H4 (cell line): ENCODE measurements around the gene PLOD2. TPM values are rescaled to one million over a fixed set of nuclear protein-coding genes. Genes with fewer than 3 reads are reported as not detected.
"Not testable (repeated sequence)": the region's sequence is repeated elsewhere in the genome, so short reads cannot be mapped to it uniquely, and the experiment has no call there.

Experiments
- DNase-seq: peaks from one replicate; pipeline ENCODE4 v3.0.0-alpha.2; 2015; ENCODE audit warnings: low spot score
- total RNA-seq: library from RNA; depleted of rRNA; stranded (reverse); fragments of >200 nt; shearing (Covaris generic); gene quantifications from 2 replicates; pipeline ENCODE4 v1.2.3, GENCODE V29; 2014

The PLOD2 gene
- total RNA-seq, 1 experiment from 2014 or later = 189 TPM

DNA sequence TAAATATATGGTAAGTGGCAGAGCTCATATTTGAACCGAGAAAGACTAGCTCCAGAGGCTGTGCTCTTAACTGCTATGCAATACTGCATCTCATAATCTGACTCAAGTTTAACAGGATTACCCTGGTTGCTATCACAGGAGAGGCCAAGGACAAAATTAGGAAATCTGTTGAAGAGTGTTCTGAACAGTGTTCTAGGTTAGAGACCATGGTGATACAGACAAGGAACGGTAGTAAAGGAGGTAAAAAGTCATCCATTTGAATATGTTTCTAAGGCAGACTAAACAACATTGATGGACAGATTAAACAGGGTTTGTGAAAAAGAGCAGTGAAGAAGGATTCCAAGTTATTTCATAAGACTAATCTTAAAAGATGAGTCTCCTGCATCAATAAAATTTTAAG is 22.1 kb downstream of the PLOD2 start:
- no peak for DNase-seq

DNA sequence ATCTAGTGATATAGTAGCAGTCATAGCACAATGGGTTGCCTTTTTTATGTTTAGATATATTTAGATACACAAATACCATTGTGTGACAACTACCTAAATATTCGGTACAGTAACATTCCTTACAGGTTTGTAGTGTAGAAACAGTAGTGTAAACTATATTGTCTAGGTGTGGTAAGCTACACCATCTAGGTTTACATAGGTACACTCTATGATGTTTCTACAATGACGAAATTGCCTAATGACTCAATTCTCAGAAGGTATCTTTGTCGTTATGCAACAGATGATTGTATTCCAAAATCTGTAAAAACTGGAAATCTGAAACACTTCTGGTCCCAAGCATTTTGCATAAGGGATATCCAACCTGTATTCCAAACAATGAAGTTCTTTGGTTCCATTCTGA is 24.3 kb downstream of the PLOD2 start:
- DNase-seq = no peak

DNA sequence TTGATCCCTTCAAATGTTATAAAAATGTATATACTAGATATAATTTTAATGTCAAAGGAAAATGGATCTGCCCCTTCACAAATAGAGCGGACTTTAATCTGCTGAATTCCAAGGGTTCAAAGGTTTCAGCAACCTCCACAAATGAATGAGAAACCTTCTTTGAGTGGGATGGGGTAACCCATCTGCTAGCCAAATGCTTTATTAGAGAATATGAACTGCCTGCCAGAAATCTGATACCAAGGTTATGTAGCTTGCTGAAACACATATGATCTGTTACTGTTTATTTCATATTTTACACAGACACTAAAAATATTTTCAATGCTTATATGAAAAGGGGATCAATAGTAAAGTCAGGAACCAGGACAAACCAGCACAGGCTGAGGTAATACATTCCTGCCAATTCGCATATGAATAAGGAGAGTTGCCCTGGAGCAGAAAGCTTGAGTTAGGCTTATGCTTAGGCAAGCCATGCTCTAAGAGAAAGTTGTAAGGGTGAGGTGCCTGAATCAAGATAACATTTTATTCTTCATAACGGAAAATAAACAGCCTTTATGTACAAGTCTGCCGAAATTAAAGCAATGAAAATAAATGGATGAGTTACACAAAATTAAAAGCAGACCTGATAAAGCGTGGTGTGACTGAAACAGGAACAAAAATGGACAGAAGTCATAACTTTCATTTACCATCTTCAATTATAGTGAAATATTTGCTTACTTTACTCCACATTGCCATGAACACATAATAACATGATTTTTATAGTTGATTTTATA is 26.5 kb downstream of the PLOD2 start:
- DNase-seq = no peak

DNA sequence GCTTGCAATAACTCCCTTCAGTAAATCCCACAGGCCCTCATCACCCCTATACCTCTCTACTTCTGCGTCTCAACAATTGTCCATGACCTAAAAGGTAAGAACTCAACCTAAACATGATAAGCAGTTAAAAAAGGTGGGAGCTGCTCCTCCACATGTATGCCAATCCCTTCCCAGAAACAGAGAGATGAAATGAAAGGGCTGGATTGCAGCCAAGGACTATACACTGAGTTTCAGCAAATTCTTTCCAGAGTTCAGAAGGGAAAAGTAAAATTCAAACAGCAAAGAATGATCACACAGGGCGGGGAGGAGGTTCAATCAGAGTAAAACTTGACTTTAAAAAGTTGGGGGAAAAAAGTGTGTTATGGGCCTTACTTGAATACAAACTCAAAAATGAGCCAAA is 27.5 kb downstream of the PLOD2 start:
- DNase-seq = no peak

DNA sequence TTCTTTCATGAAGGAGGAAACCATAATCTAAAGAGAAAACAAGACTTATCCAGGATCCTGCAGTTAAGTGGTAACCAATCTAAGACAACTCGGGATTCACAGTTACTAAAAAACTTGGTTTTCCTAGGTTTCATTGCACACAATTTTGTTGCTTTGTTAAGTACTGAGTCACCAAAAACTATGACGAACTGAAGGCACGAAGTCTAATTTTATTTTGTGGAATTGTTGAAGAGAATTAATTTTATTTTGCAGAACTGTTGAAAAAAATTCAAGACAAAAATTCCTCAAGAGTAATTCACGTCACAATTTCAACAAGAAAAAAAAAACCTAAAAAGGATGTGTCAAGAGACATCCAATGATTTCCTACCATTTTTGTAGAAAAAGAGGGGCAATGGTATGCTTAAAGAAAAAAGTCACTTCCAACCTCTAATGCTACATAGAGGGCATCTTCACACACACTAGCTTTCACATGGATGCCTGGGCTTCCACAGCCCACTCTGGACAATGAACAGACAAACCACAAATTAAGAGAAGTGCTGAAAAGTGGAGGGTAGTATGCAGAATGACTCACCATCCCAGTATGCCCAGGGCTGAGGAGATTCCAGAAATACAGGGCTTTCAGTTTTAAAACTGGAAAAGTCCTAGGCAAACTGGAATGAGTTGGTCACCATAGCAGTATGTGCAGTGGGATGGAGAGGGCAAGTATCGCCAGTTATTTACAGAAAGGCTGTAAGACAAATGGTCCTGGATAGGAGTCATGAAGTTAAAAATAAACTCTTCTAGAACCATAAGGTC is 29.2 kb downstream of the PLOD2 start:
- DNase-seq = peak; percentile 66

DNA sequence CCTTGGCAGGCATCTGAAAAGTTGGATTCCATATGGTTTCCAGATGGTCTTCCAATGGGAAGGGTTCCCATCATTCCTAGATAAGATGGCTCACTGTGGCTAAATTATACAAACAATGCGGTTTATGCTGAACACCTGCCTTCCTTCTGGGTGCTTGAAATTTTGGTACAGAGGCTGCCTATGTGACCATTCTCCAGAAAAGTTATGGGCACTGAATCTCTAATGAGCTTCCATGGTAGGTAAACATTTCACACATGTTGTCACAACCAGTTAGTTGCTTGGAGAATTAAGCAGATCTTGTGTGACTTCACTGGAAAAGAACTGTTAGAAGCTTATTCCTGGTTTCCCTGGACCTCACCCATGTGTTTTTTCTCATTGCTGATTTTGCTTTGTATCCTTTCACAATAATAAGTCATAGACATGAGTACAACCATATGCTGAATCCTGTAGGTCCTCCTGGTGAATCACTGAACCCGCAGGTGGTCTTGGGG is 30.1 kb downstream of the PLOD2 start:
- peak; percentile 32 for DNase-seq

DNA sequence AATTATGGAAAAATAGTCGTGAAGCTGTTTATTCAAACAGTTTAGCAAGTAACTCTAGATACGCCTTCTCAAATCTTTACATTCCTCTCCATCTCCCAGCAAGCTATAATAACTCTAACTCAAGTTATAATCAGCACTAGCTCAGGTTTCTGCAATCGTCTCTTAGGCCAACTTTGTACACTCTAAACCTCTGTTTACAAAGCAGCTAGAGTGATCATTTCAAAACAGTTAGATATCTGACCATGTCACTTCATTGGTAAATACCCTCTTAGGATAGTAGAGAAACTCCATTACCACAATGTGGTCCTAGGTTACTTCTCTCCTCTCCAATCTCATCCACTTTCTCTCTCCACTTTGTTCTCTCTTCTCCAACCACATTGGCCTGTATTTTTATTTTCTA is 31.2 kb downstream of the PLOD2 start:
- no peak for DNase-seq

DNA sequence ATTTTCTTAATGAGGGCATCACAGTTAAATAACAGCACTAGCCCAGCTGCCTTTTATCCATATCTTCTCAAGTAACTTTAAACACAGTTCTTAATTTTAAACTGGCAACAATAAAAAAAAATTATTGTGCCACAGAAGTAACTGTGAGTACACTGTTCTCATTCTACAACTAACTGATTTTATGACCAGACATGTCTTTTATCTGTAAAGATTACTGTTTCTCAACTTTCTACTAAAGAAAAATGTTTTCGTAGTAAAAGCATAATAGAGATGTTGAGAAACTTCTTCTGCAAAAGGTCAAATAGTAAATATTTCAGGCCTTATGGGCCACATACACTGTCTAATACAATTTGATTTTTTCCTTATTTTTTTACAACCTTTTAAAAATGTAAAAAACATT is 32.0 kb downstream of the PLOD2 start:
- no peak for DNase-seq

DNA sequence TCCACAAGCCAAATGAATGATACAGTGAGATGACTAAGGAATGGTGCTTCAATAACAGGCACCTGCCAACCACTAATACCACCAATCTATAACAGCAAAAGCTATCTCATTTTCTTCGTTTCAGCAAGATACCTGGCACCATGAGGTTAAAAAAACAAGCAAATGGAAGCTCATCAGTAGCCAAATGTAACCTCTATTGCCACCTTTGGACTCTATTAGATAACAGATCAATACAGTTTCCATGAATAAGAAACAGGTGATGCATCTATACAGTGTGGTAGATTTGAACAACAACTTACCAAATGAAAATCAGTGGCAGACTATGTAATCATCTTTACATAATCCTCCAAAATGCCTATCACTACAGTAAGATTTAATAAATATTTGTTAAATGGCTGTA is 32.8 kb downstream of the PLOD2 start:
- DNase-seq = no peak

DNA sequence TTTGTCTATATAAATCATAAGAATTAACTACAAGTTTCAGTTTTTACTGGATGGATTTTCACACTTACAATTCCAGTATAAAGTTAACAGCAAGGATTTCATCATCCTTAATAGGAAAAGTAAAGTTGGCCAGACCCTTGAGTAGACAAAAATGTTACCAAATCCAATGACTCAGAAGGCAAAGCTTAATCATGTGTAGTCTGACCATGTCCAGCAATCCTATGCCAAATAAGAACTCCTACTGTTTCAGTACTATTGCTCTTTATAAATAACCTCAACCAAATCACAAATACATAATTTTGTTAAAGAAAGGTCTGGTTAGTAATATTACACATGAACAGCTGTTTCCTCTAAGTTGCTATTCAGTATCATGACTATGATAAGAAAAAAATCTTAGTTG is 35.0 kb downstream of the PLOD2 start:
- DNase-seq = peak; percentile 70

DNA sequence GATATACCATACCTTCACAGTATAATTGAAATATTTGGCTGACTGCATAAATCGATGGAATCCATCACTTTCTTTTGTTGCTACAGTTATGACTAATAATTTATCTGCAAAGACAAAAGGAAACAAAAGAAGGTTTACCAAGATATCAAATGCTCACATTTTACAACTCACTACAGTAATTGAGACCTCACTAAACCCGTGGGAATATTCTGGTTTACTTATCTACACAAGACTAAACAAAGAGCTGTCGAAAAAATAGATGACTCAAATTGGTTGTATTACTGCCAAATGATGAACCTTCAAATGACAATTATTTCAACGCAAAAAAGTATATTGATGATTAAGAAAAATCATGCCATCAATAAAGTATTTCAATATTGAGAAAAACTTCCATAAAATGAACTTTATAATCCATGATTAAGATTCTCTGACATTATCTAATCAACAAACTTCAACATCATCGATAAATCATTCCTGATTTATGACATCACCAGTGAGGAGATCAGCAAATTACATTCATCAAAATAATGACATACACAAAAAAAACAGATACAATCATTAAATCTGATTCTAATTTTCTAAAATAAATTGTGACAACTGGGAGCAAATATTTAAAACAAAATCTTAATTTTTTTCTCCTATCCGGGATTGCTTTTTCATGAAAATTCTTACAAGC is 36.7 kb downstream of the PLOD2 start:
- no peak for DNase-seq

DNA sequence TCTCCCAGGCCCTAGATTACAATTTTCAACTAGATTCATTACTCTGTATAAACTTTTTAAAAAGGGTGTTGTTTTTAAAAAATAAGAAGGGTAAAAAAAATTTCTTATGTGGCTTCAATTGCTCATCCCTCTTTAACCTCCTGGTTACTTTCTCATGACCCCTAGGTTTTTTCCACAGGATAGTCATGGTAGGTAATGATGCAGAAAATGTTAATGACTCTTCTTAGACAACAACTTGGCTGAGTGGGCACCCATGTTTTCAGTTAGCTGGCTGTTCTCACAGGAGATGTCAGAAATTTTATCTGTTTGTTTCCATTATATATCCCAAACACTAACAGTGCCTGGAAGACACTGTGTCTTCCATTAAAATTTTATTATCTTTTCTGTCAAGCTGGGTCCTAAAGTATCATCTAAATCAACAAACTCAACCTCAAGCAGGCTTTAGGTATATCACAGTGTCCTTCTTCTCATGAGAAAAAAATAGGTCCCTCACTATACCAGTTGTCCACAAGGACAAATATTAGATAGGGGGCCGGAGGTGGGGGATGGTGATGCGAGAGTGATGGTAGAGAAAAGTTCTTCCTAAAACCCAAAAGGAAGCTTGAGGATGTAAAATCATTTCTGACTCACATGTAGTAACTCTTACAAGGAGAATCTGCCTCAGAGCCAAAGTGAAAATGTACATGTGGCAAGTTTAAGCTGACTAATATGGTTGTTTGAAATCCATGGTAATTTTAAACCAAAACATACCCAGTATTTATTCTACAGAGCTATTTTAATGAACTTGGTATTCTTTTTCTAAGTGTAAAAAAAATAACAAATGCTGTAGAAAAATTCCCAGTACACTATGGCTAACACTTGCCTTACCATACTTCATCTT is 43.3 kb downstream of the PLOD2 start:
- DNase-seq = no peak

DNA sequence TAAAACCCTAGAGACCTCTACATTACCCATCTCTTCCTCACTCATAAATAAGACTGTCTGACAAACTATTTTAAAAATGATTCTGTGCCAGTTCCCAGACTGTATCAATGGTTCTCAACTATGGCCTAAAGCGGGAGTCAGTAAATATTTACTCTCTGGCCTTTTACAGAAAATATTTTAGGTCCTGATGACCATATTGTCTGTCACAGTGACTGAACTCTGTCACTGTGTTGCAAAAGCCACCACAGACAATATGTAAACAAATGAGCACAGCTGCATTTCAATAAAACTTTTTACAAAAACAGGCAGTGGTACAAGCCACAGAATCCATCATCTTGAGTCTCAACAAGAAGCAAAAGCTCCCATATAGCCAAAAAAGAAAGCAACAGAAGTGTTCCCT is 45.4 kb downstream of the PLOD2 start:
- DNase-seq = no peak

DNA sequence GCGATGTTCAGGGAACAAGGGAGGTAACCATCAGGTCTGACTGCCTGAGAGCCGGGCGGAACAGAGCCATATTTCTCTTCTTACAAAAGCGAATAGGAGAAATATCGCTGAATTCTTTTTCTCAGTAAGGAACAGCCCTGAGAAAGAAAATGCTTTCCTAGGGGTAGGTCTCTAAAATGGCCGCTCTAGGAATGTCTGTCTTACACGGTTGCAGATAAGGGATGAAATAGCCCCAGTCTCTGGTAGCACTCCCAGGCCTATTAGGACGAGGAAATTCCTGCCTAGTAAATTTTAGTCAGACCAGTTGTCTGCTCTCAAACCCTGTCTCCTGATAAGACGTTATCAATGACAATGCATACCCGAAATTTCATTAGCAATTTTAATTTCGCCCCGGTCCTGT is 47.2 kb downstream of the PLOD2 start:
- not testable (repeated sequence) for DNase-seq

DNA sequence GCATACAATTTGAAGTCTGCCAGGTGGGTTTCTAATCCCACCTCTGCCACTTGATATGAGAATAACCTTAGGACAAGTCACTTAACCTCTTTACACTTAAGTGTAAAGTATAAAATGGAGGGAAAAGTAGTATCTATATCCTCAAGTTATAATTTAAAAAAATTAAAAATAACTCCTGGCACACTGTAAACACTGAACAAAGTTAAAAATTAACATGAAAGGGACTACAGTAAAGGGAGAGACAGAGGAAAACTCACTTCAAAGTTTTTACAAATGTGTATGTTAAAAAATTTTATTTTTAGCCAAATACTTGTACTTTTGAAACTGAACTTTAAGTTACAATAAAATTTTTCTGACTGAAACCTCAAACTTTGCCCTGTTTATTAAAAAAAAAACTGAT is 49.6 kb downstream of the PLOD2 start:
- no peak for DNase-seq

DNA sequence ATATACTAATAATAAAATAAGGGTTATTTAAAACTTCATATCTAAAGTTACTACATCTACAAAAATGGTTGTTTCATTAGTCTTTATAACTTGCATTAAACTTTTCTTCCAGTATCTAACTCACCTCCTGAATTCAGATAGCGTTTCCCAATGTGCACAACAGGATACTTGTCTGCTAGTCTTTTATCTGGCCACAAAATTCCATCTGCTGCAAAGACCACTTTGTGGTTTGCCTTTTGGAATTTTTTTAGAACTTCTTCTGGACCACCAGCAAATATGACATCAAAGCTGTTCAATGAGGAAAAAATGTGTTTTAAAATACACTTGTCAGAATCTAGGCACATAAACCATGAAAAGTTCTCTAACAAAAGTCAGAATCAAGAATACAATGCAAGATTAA is 50.8 kb downstream of the PLOD2 start:
- no peak for DNase-seq

DNA sequence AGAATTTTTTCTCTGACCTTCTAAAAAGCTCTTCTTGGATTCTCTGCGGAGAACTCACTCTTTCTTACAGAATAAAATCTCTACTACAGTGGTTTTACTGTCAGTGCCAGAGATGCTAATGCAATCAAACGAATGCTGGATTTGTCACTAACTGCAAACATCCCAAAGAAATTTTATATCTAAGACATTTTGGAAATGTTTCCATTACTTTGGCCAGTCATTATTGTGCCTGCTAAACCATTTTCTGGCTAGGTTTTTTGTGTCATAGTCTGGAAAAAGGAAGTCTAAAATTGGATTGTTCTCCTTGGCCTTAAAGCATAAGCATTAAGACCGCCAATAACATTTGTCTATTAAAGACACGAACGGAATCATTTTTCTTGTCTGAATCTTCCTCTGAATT is 54.0 kb downstream of the PLOD2 start:
- DNase-seq = no peak

DNA sequence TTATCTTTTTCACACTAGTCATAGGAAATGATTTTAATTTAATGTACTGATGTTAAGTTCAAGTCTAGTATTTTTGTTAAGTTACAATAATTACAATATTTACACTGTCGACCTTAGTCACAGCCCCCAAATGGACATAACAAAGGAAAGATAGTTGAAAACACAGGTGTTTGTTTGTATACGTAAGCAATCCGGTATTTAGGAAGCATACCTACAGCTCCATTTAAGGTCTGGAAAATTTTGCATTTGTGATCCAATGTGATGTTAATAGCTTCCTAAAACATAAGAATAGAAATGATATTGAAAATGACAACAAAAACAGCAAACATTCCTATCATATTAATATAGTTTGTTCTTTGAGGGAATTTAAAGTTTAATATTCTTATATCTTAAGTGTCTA is 56.9 kb downstream of the PLOD2 start:
- DNase-seq = no peak

DNA sequence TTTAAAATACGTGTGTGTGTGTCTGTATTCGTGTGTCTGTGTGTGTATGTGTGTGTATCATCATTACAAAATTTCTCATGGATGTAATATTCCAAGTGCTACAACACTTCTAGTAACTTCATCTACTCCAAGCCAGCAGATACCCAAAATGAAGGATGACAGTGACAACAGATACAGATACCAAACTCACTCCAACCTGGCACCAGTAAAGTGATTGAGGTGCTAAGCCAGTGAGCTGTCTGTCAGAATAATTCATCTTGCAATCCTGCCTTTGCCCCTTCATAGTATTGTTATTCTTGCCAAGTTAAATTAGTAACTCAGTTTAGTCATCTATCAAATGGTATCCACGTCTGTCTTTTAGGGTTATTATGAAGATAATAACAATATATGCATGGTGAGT is 58.1 kb downstream of the PLOD2 start:
- DNase-seq = no peak

DNA sequence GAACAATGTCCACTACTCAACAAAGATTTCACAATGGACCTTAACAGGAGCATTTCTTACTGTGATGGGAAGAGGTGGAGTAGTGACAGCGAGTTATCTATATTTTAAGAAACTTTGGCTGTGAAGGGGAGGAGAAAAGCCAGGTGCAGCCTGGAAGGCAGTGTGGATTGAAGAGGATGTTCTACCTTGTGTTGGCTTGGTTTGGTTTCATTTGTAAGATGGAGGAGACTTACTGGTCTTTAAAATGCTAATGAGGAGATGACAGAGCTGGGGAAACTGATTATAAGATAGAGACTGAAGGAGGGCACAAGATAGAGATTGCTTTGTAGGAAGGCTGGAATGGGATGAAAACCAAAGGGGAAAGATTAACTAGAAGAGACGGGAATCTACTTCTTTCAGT is 59.4 kb downstream of the PLOD2 start:
- no peak for DNase-seq

DNA sequence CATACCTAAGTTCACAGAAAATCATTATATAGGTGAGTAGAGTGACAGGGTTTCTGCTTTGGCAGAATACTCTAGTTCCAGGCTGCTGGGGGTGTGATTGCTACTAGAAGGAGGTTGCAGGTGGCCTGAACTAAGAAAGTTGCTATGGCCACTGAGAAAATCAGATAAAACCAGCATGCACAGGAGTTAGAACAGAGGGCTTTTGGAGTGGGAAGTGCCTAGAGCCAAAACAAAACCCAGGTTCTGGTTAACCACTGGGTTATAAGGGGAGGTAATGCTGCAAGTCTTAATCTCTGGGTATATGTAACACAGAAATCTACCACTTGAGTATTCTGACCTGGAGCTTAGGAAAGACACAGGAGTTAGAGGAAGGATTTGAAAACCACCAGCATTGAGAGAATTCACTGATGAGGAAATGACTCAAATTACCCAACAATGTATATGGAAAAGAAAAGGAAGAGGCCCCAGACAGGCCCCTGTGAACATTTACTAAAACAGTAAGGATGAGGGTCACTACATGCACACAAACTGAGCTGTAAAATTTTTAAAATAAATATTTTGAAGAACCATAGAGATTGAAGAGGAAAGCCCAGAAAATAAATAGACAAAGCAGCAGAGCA is 60.0 kb downstream of the PLOD2 start:
- DNase-seq = no peak
